DOHH2 (cell line): Measurements from ENCODE around the gene PTPRK.

ENCODE experiments used
- H3F3A ChIP-seq: fragments of 200-600 bp; sonication (generic), shearing (Covaris generic); 2 replicates; pipeline ENCODE4 v1.6.0; 2016; ENCODE audit warnings: antibody characterized with exemption, mild to moderate bottlenecking; ENCODE audit not compliant: control insufficient read depth, insufficient read depth
- H3K27ac ChIP-seq: fragments of 200-600 bp; sonication (generic); 2 replicates; pipeline ENCODE4 v1.5.1; 2014; ENCODE audit warnings: low read depth, mild to moderate bottlenecking, low read length, moderate library complexity
- H3K27me3 ChIP-seq: fragments of 200-600 bp; sonication (generic); 2 replicates; pipeline ENCODE4 v1.6.1; 2014; ENCODE audit warnings: mild to moderate bottlenecking, low read length, mixed read lengths; ENCODE audit not compliant: control insufficient read depth
- H3K36me3 ChIP-seq: fragments of 200-600 bp; sonication (generic); 2 replicates; pipeline ENCODE4 v1.6.1; 2014; ENCODE audit warnings: mild to moderate bottlenecking, low read length, moderate library complexity, mixed read lengths; ENCODE audit not compliant: control insufficient read depth
- H3K4me1 ChIP-seq: fragments of 200-600 bp; sonication (generic); 2 replicates; pipeline ENCODE4 v1.6.1; 2014; ENCODE audit warnings: mild to moderate bottlenecking, low read length, mixed read lengths; ENCODE audit not compliant: control insufficient read depth
- H3K4me2 ChIP-seq: fragments of 200-600 bp; sonication (generic); 2 replicates; pipeline ENCODE4 v1.6.0; 2014; ENCODE audit warnings: mild to moderate bottlenecking, low read length, moderate library complexity
- H3K4me3 ChIP-seq: fragments of 200-600 bp; sonication (generic); 2 replicates; pipeline ENCODE4 v1.5.1; 2014; ENCODE audit warnings: mild to moderate bottlenecking, low read length, mixed read lengths
- H3K79me2 ChIP-seq: fragments of 200-600 bp; sonication (generic); 2 replicates; pipeline ENCODE4 v1.6.1; 2014; ENCODE audit warnings: mild to moderate bottlenecking, low read length, mixed read lengths; ENCODE audit not compliant: control insufficient read depth
- H3K9me2 ChIP-seq: fragments of 200-600 bp; sonication (generic); replicated peaks from 2 replicates; pipeline ENCODE4 v1.6.1; 2014; ENCODE audit warnings: mild to moderate bottlenecking, low read length, mixed read lengths; ENCODE audit not compliant: control insufficient read depth
- H3K9me3 ChIP-seq: fragments of 200-600 bp; sonication (generic); 2 replicates; pipeline ENCODE4 v1.6.1; 2014; ENCODE audit warnings: antibody characterized with exemption, low read length, mixed read lengths; ENCODE audit not compliant: control insufficient read depth, insufficient read depth
- H4K20me1 ChIP-seq: fragments of 200-600 bp; sonication (generic); 2 replicates; pipeline ENCODE4 v1.6.0; 2014; ENCODE audit warnings: low read depth, mild to moderate bottlenecking, antibody characterized with exemption, low read length, moderate library complexity; ENCODE audit not compliant: control insufficient read depth, insufficient read depth
- EZH2phosphoT487 ChIP-seq: fragments of 200-600 bp; sonication (generic); IDR thresholded peaks from 2 replicates; pipeline ENCODE4 v1.6.1; 2017; ENCODE audit warnings: borderline replicate concordance, mild to moderate bottlenecking, antibody characterized with exemption, low read length, moderate library complexity, mixed read lengths
- TF ChIP-seq, protein P1 (sequence below): fragments of 200-600 bp; sonication (generic); IDR thresholded peaks from one replicate; pipeline ENCODE4 v1.5.1; 2014; ENCODE audit warnings: antibody characterized with exemption, mild to moderate bottlenecking, low read depth, low read length; ENCODE audit not compliant: poor library complexity, severe bottlenecking

PTPRK gene

DNA sequence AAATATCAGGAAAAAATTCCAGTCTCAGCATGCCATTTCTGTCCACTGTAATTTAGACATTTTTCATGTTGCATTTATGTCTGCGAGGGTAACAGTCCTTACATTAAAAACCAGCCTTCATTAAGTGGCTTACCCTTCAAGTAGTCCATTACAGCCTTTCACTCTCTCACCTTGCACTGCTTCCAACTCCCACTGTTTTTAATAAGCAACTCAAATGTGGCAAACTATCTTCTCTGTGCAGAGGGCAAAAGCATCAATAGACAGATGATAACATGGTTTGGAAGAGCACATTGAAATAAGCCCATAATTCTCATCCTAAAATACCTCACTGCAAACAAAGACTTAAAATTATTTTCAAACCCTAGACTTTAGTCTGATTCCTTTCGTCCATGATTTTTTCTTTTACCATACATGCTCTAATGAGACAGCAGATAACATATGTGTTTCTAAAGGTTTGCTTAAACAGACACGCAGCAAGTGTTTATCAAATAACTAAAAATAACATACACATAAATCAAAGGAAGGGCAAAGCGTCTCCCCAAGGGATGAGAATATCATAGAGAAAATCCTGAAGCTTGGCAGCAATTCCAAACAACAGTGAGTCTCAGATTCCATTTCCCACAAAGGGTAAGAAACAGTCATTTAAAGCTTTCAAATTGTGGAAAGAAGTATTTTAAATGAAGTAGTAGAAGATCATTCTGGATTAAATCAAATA, 130.4 kb downstream of the PTPRK start:
- Histone ChIP-seq H3K27ac (no peak overlapping the region), H3K9me2 (no peaks in the 10 kb centered on the region), H3K79me2 (no peaks in the 10 kb centered on the region), H3K9me3 (no peaks in the 10 kb centered on the region), H3K36me3 (no peaks in the 10 kb centered on the region), H3K27me3 (no peaks in the 10 kb centered on the region), H3K4me1 (no peaks in the 10 kb centered on the region), H3F3A (no peaks in the 10 kb centered on the region), H3K4me2 (no peak overlapping the region), H3K4me3 (no peak overlapping the region), H4K20me1 (no peaks in the 10 kb centered on the region)
- TF ChIP-seq EZH2phosphoT487: no peak
- TF ChIP-seq, protein P1, sequence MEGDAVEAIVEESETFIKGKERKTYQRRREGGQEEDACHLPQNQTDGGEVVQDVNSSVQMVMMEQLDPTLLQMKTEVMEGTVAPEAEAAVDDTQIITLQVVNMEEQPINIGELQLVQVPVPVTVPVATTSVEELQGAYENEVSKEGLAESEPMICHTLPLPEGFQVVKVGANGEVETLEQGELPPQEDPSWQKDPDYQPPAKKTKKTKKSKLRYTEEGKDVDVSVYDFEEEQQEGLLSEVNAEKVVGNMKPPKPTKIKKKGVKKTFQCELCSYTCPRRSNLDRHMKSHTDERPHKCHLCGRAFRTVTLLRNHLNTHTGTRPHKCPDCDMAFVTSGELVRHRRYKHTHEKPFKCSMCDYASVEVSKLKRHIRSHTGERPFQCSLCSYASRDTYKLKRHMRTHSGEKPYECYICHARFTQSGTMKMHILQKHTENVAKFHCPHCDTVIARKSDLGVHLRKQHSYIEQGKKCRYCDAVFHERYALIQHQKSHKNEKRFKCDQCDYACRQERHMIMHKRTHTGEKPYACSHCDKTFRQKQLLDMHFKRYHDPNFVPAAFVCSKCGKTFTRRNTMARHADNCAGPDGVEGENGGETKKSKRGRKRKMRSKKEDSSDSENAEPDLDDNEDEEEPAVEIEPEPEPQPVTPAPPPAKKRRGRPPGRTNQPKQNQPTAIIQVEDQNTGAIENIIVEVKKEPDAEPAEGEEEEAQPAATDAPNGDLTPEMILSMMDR: no peak

DNA sequence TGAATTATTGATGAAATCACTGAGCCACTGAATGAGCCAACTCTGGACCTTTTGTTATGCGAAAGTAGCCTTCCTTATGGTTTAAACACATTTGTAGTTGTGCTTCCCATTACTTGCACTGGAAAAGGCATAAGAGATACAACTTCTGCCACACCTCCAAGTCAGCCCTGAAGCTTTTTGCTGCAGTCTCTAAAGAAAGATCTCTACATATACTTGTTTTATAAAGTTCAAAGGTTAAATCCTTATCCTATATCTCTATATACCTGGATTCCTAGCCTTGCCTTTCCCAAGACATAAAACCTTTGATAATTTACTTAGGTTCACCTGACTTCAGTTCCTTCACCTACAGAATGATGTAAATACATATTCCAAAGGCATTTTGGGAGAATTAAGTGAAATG, 132.0 kb downstream of the PTPRK start:
- H3K36me3 ChIP-seq: no peaks in the 10 kb centered on the region
- H3K27me3 ChIP-seq: no peaks in the 10 kb centered on the region
- H3K9me3 ChIP-seq: no peaks in the 10 kb centered on the region
- no peaks in the 10 kb centered on the region for H4K20me1 ChIP-seq
- H3K4me2 ChIP-seq: no peak overlapping the region
- H3K27ac ChIP-seq: no peak overlapping the region
- H3K79me2 ChIP-seq: no peaks in the 10 kb centered on the region
- H3K4me3 ChIP-seq: no peak overlapping the region
- H3K4me1 ChIP-seq: no peaks in the 10 kb centered on the region
- H3F3A ChIP-seq: no peaks in the 10 kb centered on the region
- TF ChIP-seq, protein P1: no peak
- no peak for TF ChIP-seq EZH2phosphoT487
- H3K9me2 ChIP-seq: no peaks in the 10 kb centered on the region

DNA sequence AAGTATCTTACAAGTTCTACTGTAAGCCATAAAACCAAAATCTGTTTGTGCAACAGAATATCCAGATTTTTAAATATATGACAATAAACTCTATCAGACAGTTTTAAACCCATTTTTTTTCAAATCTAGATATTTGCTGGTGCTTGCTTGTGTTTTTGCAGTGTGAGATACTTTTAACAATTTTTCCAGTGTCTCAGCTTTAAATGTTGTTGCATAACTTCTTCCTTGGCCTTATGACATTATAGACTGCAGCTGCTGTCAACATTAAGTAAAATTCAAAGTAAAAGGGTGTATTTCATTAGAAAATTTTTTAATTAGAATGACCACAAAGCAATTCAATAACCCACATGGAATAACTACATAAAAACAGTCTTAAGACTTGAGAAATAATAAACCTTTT, 139.5 kb downstream of the PTPRK start:
- Histone ChIP-seq H3K4me2 (no peak overlapping the region), H3K9me2 (no peaks in the 10 kb centered on the region), H3K27me3 (no peaks in the 10 kb centered on the region), H3K9me3 (no peaks in the 10 kb centered on the region), H3K4me3 (no peak overlapping the region), H3K4me1 (no peaks in the 10 kb centered on the region), H3F3A (no peaks in the 10 kb centered on the region), H4K20me1 (no peaks in the 10 kb centered on the region), H3K27ac (no peak overlapping the region), H3K36me3 (no peaks in the 10 kb centered on the region), H3K79me2 (no peaks in the 10 kb centered on the region)
- no peak for TF ChIP-seq EZH2phosphoT487
- TF ChIP-seq, protein P1: no peak
